22Rv1 (cell line): ENCODE data around the gene RAG1.

Experiments used
- CTCF ChIP-seq: fragments of 450-650 bp; IDR thresholded peaks from 2 replicates; pipeline ENCODE4 v1.5.1; 2017; ENCODE audit warnings: mild to moderate bottlenecking
- ZFX ChIP-seq: fragments of 450-650 bp; IDR thresholded peaks from 2 replicates; pipeline ENCODE4 v1.6.1; 2017; ENCODE audit warnings: antibody characterized with exemption, borderline replicate concordance

DNA sequence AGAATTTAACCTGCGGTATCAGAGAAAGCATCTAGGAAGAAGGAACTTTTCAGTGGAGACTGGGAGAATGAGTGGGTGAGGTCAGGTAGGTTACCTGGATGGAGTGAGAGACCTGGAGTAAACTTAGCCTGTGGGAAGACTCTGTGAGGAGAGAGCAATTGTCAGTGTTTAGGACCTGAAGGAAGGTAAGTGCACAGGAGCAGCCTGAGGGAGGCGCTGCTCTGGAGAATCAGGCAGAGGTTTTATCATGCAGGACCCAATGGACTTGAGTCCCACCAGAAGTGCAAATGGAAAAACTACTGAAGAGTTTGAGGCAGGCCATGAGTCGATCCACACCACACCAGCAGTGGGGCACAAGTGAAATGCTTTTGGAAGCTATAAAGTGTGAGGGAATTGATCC lies 15.9 kb downstream of the RAG1 start:
- TF ChIP-seq CTCF, result no peak
- no peak for TF ChIP-seq ZFX
